CD4-positive, alpha-beta T cell treated with Interferon gamma for 1 hour (primary cell): ENCODE data around the gene MB.

Experiments
- DNase-seq: peaks from one replicate; pipeline ENCODE4 v3.0.0-alpha.2; 2020

MB gene

DNA sequence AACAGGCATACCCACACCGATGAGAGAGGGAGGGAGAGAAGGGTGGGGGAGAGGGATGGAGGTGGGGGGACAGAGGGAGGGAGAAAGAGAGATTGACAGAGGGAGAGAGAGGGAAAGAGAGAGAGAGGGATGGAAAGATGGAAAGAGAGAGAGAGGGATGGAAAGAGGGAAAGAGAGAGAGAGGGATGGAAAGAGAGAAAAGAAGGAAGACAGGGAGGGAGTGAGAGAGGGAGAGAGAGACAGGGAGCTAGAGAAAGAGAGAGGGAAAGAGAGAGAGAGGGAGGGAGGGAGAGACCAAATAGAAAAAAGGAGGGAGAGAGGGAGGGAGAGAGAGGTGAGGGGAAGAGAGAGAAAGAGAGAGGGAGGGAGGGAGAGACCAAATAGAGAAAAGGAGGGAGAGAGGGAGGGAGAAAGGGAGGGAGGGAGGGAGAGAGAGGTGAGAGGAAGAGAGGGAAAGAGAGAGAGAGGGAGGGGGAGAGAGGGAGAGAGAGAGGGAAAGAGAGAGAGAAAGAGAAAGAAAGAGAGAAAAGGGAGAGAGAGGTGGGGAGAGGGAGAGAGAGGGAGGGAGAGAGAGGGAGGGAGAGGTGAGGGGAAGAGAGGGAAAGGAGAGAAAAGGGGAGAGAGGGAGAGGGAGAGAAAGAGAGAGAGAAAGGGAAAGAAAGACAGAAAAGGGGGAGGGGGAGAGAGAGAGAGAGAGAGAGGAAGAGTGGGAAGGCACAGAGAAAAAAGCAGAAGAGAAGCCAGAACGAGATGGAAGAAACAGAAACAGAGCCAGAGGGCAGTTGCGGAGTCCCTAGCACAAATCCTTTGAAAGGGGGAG, 23.8 kb downstream of the MB start:
- DNase-seq = no peak

DNA sequence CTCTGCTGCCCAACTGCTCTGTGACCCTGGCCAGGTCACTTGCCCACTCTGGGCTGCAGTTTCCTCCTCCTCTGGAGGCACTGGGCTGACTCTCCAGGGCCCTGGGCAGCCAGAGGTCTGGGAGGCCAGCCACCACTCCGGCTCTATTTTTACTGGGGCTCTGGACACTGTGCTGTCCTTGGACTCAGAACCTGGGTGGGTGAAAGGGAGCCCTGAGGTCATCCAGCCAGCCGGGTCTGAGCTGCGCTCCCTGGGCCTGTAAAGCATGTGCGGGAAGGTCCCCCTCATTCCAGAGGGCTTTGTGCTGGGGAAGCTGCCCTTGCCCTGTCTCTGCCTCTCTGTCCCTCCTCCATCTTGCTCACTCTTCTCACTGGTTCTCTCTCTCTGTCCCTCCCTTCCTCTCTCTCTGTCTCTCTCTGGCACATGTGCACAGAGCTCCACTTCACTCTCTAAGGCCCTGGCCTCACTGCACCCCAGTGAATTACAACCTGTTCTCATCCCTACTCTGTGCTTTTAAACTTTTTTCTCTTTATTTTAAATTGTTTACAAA, 24.6 kb downstream of the MB start:
- DNase-seq = no peak

DNA sequence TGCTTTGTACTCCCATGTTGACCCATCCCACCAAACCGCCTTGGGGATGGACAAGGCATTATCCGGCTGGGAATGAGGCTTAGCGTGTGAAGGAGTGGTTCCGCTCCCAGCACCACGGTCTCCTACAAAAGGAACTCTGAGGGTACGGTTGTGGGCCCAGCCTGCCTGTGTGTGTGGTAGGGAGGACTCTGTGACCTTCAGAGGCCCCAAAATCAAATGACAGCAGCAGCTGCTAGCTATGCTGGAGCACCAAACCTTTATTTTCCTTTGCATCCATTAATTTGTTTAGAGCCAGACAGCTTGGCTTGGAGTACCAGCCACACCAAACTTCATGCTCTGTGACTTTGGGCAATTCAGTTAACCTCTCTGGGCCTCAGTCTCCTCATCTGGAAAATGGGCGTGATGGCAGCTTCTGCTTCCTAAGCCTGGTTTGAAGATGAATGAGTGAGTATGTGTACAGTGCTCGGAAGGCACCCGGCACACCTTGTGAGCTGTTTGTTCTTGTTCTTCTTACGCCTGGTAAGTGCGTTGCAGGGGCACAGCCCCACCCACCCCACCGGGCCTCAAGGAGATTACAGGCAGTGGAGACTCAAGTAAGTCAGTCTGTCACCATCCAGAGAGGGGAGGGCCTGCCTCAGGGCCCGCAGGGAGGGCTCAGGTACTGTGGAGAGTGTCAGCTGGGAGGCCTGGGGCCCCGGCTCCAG, 25.3 kb downstream of the MB start:
- no peak for DNase-seq

DNA sequence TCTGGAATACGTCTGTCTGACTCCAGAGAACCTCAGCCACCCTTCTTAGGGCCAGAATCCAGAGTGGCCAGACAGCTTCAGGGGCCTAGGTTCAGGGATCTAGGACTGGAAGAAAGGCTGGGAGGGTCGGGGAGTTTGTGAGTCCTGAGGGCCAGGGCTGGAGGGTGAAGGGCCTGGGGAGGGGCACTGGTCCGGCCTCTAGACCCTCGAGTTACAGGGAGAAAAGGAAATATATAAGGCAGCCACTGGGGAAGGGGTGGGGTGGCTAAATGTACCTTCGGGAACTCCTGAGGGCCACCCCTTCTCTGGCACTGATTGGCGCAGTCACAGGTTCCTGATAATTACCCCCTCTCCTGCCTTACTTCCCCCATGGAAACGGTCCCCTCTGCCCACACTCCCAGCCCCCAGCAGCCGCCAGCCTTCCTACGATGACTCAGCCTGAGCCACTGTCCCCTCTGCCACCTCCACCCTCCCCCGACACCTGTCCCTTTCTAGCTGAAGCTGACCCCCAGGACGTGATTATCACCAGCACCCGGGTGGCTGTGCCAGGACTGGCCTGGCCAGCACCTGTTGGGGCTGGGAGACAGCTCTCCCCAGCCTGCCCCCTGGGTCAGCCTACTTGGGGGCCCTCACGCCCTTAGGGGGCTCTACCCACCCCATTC, 26.4 kb downstream of the MB start:
- no peak for DNase-seq

DNA sequence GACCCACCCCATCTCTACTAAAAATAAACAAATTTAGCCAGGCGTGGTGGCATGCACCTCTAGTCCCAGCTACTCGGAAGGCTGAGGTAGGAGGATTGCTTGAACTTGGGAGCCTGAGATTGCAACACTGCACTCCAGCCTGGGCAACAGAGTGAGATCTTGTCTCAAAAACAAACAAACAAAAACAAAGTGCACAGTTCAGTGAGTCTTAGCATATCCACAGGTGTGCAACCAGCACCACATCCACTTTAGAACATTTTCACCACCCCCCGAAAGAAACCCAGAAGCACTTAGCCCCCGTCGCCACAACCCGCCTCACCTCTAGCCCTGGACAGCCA, 27.4 kb downstream of the MB start:
- DNase-seq = no peak

DNA sequence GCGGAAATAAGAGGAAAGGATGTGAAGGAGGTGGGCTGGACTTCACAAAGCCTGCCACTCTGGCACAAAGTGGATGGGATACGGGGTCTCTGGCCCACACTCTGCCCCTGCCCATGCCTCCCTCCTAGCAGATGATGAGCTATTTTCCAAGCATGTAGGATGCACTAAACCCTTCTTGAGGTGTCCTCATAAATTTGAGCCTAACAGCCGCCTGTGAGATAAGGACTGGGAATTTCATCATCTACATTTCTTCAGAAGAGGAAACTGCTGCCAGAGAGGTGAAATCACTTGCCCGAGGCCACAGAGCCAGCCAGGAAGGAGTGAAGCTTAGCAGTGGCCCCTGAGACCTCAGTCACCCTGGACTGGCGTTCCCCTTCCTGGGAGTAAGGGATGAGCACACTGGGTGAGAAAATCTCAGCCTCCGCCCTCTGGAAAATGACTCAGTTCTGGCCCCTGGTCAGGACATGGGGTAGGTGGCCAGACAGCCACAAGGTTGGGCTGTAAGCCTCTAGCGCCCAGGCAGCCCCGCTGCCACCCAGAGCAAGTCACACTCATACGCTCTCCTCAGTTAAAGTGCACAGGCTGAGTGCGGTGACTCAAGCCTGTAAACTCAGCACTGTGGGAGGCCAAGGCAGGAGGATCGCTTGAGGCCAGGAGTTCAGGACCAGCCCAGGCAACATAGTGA, 27.9 kb downstream of the MB start:
- DNase-seq = peak; percentile 68

DNA sequence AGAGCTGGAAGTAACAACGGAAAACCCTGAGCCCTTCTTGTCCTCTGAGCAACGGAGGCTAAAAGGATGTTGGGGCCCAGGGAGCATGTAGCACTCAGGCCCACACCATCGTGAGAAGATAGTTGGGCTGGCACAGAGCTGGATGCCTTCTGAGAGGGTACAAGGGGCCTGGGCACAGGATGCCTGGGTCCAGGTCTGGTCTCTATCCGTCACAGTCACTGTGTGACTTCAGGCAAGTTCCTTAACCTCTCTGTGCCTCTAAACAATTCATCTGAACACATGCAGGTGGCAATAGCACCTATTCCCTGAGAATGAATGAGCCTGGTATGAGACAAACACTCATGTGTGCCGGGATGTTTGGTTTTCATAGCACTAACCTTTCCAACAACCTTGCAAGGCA, 29.2 kb downstream of the MB start:
- no peak for DNase-seq

DNA sequence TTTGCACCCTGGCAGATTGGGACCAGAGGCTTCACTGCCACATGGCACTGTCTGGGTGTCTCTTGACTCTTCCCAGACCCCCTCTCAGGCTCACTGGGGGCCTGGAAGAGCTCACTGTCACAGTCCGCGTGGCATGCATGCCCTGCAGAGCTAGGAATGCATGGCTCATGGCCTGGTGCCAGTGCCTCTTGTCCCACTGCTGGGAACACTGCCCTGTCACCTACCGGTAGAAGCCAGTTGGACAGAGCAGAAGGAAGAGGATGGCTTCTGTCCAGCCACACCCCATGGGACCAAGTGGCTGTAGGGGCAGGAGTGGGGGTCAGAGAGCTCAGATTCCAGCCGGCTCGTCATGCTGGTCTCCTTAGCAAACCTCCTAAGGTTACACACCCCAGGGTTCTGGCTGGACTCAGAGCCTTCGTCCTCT, 29.7 kb downstream of the MB start:
- no peak for DNase-seq

DNA sequence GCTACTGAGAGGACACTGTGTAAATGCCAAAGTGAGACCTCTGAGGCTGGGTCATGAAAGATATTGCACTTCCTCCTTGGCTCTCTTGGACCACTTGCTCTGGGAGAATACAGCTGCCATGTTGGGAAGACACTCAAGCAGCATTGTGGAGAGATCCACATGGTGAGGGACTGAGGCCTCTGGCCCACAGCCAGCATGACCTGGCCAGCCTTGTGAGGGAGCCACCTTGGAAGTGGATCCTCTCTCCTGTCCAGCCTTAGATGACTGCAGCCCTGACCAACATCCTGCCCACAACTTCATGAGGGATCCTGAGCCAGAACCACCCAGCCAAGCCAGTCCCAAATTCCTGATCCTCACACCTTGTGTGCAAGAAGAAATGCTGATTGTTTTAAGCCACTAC, 30.4 kb downstream of the MB start:
- no peak for DNase-seq

DNA sequence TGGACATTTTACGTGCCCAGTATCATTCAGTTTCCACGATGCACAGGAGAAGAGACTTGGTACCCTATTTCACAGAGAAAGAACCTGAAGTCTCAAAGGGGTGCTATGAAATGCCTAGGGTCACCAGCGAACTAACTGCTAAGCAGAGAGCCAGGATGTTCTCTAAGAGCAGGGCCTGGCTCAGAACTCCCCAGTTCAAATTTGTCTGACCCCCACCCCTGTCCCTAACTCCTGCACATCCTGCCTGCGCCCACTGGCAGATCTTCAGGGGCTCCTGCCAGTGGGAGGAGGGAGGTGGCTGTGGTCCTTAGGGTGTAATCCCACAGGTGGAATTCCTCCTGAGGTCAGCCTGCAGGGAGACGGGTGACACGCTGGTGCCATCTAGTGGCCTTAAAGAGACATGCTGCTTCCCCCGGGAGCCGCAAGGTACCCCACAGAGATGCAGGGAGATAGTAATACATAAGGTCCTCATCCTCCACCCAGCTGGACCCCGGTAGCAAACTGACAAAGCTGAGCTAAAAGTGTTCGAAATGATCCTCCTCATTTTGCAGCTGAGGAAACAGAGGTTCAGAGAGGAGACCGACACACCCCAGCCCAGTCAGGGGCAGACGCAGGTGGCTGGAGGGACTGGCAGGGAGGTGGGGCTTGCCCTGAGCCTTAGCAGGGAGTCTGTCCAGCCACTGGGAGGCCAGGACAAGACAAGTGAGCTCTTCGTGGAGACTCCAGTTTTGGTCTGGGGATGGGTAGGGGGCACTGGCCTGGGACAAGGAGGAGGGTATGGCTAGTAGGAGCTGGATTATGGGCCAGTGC, 34.1 kb downstream of the MB start:
- peak; percentile 46 for DNase-seq

DNA sequence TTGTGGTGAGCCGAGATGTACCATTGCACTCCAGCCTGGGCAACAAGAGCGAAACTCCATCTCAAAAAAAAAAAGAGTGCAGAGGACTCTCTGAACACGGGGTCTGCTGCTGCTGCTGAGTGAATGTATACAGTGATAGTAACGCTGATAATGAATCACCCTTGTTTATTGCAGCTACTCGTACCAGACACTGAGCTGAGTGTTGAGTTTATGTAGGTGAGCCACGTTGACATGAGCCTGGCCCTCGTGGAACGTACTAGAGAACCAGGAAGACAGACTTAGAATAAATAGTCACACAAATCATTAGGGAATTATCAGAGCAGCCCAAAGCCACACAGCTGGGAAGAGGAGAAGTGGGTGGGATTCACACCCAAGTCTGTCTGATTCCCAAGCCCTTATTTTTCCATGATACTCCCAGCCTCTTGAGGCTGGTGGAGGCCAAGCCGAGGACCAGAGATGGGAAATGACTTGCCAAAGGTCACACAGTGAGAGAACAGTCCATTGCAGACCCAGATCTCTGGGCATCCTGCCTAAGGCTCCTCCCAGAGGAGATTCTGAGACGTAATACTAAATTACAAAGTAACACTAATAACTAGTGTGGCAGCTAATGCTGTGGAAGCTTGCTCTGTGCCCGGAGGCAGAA, 34.8 kb downstream of the MB start:
- no peak for DNase-seq

DNA sequence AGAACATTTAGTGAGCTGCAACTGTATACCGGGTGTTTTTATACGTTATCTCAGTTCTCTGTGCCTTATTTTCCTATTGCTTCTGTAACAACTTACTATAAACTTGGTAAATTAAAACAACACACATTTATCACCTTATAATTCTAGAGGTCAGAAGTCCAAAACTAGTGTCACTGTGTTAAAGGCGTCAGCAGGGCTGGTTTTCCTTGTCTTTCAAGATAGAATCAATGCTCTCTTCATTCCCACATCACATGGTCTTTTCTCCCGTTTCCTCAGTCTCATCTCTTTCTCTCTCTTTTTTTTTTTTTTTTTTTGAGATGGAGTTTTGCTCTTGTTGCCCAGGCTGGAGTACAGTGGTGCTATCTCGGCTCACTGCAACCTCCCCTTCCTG, 36.1 kb downstream of the MB start:
- no peak for DNase-seq

DNA sequence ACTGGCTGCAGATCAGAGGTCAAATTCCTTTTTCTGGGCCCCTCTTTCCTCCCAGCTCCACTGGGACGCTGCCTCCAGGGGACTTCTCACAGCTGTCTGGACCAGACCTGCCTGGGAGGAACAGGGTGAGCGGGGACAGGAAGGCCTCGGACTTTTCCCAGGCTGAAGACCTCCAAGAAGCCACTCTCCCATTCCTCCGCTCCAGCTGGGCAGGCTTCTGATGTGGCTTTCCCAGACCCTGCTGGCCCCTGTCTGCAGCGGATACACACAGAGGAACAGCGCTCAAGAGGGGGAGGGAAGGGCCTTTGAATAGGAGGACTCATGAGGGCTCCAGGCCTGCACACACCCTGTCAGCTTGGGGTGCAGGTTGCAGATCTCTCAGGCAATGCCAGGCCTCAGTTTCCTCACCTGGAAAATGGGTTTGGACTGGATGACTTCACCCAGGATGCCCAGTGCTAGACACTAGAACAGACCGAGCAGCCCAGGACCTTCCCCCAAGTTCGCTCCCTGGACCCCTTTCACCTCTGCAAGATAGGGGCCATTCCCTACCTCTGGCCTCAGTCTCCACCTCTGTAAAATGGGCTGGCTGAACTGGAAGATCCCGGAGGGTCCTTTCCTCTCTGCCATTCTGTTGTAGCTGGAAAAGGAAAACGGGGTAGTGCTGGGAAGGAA, 36.6 kb downstream of the MB start:
- no peak for DNase-seq

DNA sequence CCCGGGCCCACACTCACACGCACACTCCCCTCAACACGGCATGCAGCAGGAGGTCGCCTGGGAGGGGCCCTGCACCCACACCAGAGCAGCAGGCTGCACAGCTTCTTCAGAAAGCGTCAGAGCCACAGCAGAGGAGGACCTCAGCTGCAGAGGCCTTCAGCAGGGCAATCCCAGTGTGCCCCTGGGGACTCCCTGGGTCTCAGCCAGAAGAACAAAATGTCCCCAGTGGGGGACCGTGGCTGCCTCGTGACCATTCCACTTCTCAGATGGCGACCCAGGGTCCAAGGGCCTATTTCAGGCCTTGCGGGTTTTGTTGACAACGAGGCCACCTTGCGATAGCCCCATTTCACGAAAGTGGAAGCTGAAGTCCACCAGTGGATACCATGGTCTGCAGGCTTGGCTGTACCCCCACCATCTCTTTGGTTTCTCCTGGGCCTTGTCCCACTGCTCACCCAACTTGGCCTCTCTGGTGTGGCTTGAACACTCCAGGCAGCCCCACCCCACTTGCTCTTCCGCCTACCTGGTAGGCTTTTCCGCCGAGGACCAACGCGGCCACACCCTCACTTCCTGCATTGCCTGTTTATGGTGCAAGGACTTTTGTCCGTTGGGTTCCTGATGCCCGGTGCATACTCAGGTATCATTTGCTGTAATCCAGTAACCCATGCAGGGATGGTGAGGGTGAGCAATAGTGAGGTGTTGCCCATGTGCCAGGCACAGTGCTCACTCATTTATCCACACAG, 38.1 kb downstream of the MB start:
- DNase-seq = no peak

DNA sequence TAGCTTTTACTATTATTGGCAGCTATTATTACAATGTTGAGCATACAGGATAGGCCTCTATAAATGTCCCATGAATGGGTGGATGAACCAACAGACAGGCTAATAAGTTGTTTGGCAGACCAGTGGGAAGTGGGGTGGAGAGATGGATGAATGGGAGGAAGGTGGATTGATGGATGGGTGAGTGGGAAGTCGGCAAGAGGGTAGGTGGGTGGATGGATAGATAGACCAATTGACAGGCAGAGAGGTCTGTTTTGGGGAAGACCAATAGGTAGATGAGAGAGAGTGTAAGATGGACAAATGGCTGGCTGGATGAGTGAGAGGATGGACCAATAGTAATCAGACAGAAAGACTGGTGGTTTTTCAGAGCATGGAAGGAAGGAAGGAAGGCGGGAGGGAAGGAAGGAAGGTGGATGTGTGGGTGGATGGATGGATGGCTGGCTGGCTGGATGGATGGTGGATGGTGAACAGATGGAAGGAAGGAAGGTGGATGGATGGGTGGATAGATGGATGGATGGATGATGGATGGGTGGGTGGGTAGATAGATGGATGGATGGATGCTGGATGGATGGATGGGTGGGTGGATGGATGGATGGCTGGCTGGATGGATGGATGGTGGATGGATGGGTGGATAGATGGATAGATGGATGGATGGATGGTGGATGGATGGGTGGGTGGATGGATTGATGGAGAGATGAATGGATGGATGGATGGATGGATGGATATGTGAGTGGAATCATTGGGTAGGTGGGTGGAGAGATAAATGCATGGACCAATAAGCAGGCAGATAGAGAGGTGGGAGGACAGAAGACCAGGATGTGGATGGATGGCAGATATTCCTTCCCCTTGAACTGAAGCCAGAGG, 39.1 kb downstream of the MB start:
- DNase-seq = no peak

DNA sequence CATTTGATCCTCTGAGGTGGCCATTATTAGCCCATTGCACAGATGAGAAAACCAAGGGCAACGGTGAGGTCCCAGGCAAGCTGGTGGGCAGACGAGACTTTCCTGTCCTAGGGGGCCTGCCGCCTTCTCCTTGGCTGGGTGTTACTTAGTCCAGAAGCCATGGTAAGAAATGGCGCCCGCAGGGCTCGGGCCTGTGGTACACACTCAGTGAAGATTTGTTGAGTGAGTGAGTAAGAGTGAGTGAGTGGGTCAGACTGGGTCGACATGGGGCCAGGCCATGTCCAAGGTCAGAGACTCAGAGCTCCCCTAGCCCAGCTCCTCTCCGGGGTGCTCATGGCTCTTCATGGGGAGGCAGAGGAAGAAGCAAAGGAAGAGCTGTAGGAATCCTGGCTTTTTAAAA, 40.5 kb downstream of the MB start:
- DNase-seq = no peak

DNA sequence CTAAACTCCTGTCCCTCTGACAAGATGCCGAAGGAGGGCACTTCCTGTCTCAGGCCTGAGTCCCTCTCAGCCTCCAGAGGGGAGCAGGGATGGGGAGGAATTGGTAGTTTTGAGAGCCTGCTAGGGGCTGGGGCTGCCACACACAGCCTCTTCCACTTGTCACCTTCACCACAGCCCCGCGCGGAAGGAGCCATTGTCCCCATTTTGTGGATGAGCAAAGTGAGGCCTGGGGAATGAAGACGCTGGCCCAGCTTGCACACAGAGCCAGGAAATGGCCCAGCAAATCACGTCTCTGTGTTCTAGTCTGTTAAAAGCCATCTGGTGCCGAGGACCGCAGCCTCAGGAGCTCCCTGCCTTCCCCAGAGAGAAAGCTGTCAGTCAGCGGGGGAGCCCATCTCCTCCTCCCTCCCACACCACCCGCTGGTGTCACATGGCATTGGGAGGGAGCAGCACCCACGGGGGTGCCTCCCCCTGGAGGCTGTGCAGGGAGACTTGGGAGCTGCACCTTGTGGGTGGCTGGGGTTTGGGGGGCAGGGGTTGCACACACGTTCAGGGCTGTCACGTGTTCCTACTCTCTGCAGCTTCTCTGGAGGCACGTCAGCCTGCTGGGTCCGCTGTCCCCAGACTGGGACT, 41.9 kb downstream of the MB start:
- DNase-seq = no peak

DNA sequence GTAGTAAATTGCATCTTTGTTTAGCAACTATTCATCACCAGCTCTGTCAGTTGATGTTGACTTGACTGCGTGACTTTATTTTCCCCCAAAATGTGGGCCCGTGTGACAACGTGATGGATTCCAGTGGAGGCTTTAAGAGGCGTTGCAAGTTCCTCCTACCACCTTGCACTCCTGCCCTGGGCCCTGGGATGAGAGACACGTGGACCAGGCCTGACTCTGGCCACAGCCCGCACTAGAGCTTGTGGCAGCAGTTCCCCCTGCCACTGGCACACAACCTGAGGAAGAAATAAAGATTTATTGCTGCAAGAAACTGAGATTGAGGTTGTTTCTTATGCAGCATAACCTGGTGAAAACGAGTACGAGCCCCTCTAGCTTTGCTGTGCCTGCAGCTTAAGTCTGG, 44.6 kb downstream of the MB start:
- DNase-seq = no peak

DNA sequence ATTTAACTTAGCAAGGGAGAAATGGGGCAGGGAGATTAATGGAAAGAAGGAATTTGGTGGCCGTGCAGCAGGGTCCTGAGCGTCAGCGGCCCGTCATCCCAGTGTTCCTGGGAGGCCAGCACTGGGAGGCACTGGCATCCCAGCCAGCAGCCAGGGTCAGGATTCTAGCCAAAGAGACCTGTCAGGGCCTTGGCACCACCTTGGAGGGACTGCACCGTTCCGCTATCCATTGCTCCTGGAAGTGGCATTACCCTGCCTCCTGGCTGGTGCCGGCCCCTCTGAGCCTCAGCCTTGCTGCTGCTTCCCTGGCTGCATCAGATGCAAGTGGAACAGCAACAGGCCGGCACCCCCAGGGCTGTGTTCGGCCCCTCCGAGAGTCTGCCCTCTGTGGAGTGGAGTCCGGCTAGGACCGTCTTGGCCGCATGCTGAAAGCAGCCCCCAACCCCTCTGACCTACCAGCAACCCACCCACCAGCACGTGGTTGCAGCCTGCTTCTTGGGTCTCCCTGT, 46.4 kb downstream of the MB start:
- no peak for DNase-seq
